Neural cell (in vitro differentiated cells): ENCODE measurements around the gene NTF3. TPM values are rescaled to one million over a fixed set of nuclear protein-coding genes. Genes with fewer than 3 reads are reported as not detected.

Source experiments
- H2AFZ ChIP-seq: fragments of 200-600, 300-800 bp; sonication (generic), shearing (Covaris generic); 2 replicates; pipeline ENCODE4 v1.6.0; 2014; ENCODE audit warnings: low read depth, mild to moderate bottlenecking, antibody characterized with exemption, low read length, moderate library complexity
- H3F3A ChIP-seq: fragments of 200-600 bp; shearing (Covaris generic); 2 replicates; pipeline ENCODE4 v1.6.1; 2016; ENCODE audit warnings: mild to moderate bottlenecking, moderate library complexity, mixed read lengths, antibody characterized with exemption, low read length; ENCODE audit not compliant: insufficient read depth, poor library complexity, severe bottlenecking
- H3K27ac ChIP-seq: fragments of 200-600, 300-800 bp; sonication (generic), shearing (Covaris generic); 2 replicates; pipeline ENCODE4 v1.5.1; 2014; ENCODE audit warnings: mild to moderate bottlenecking, low read length, moderate library complexity
- H3K27me3 ChIP-seq: fragments of 300-800, 200-600 bp; sonication (generic), shearing (Covaris generic); 2 replicates; pipeline ENCODE4 v1.6.0; 2014; ENCODE audit warnings: mild to moderate bottlenecking, low read depth, low read length, moderate library complexity; ENCODE audit not compliant: insufficient read depth
- H3K36me3 ChIP-seq: fragments of 300-800, 200-600 bp; sonication (generic), shearing (Covaris generic); 2 replicates; pipeline ENCODE4 v1.5.1; 2014; ENCODE audit warnings: mild to moderate bottlenecking, antibody characterized with exemption, low read length, moderate library complexity; ENCODE audit not compliant: insufficient read depth
- H3K4me2 ChIP-seq: fragments of 300-800, 200-600 bp; sonication (generic), shearing (Covaris generic); 2 replicates; pipeline ENCODE4 v1.6.0; 2014; ENCODE audit warnings: mild to moderate bottlenecking, low read length
- H3K4me3 ChIP-seq: fragments of 300-800, 200-600 bp; sonication (generic), shearing (Covaris generic); 2 replicates; pipeline ENCODE4 v1.5.1; 2014; ENCODE audit warnings: mild to moderate bottlenecking, low read length, moderate library complexity
- H3K79me2 ChIP-seq: fragments of 200-600 bp; shearing (Covaris generic); replicated peaks from 2 replicates; pipeline ENCODE4 v1.6.0; 2014; ENCODE audit warnings: mild to moderate bottlenecking, low read length, moderate library complexity; ENCODE audit not compliant: insufficient read depth
- H3K9ac ChIP-seq: fragments of 300-800, 200-600 bp; sonication (generic), shearing (Covaris generic); 2 replicates; pipeline ENCODE4 v1.6.1; 2016; ENCODE audit warnings: mild to moderate bottlenecking, low read length, mixed read lengths
- H3K9me2 ChIP-seq: fragments of 200-600 bp; shearing (Covaris generic); 2 replicates; pipeline ENCODE4 v1.6.1; 2016; ENCODE audit warnings: mild to moderate bottlenecking, low read length, mixed read lengths; ENCODE audit not compliant: insufficient read depth
- H3K9me3 ChIP-seq: fragments of 200-600, 300-800 bp; sonication (generic), shearing (Covaris generic); 2 replicates; pipeline ENCODE4 v1.6.1; 2016; ENCODE audit warnings: mild to moderate bottlenecking, mixed run types, low read length, moderate library complexity, mixed read lengths
- H4K20me1 ChIP-seq: fragments of 200-600 bp; shearing (Covaris generic); 2 replicates; pipeline ENCODE4 v1.6.1; 2016; ENCODE audit warnings: mild to moderate bottlenecking, mixed run types; ENCODE audit not compliant: insufficient read depth
- EP300 ChIP-seq: fragments of 450-650 bp; conservative IDR thresholded peaks from 2 replicates; pipeline ENCODE4 v1.6.1; 2014; ENCODE audit warnings: antibody characterized with exemption, mild to moderate bottlenecking, moderate library complexity; ENCODE audit not compliant: poor library complexity, severe bottlenecking
- EZH2 ChIP-seq: fragments of 200-600, 300-800 bp; shearing (Covaris generic), sonication (generic); IDR thresholded peaks from 2 replicates; pipeline ENCODE4 v1.6.1; 2014; ENCODE audit warnings: antibody characterized with exemption, low read length, borderline replicate concordance, mild to moderate bottlenecking; ENCODE audit not compliant: insufficient read depth, poor library complexity, severe bottlenecking
- MXI1 ChIP-seq: fragments of 450-650 bp; conservative IDR thresholded peaks from 2 replicates; pipeline ENCODE4 v1.6.1; 2014; ENCODE audit warnings: antibody characterized with exemption, mild to moderate bottlenecking; ENCODE audit not compliant: poor library complexity, severe bottlenecking
- POLR2AphosphoS5 ChIP-seq: IDR thresholded peaks from 2 replicates; pipeline ENCODE4 v1.6.1; 2012
- RAD21 ChIP-seq: fragments of 450-650 bp; conservative IDR thresholded peaks from 2 replicates; pipeline ENCODE4 v1.6.1; 2014; ENCODE audit warnings: antibody characterized with exemption, mild to moderate bottlenecking, moderate library complexity
- SMC3 ChIP-seq: fragments of 450-650 bp; conservative IDR thresholded peaks from 2 replicates; pipeline ENCODE4 v1.6.1; 2014; ENCODE audit warnings: antibody characterized with exemption, mild to moderate bottlenecking, moderate library complexity; ENCODE audit not compliant: poor library complexity
- TAF1 ChIP-seq: IDR thresholded peaks from 2 replicates; pipeline ENCODE4 v1.6.1; 2012; ENCODE audit warnings: low read depth
- polyA plus RNA-seq: library from polyadenylated mRNA; depleted of rRNA; stranded (reverse); fragments of >200 nt; gene quantifications from 2 replicates; pipeline ENCODE4 v1.2.3, GENCODE V29; 2014
- TF ChIP-seq, protein P1 (sequence below): fragments of 450-650 bp; IDR thresholded peaks from 2 replicates; pipeline ENCODE4 v1.5.1; 2014; ENCODE audit warnings: antibody characterized with exemption, mild to moderate bottlenecking, moderate library complexity; ENCODE audit not compliant: poor library complexity, severe bottlenecking
- TF ChIP-seq, protein P2 (sequence below): IDR thresholded peaks from 2 replicates; pipeline ENCODE4 v1.6.1; 2012; ENCODE audit warnings: borderline replicate concordance

The NTF3 gene
- polyA plus RNA-seq, 1 donor from 2014 or later = not detected

DNA sequence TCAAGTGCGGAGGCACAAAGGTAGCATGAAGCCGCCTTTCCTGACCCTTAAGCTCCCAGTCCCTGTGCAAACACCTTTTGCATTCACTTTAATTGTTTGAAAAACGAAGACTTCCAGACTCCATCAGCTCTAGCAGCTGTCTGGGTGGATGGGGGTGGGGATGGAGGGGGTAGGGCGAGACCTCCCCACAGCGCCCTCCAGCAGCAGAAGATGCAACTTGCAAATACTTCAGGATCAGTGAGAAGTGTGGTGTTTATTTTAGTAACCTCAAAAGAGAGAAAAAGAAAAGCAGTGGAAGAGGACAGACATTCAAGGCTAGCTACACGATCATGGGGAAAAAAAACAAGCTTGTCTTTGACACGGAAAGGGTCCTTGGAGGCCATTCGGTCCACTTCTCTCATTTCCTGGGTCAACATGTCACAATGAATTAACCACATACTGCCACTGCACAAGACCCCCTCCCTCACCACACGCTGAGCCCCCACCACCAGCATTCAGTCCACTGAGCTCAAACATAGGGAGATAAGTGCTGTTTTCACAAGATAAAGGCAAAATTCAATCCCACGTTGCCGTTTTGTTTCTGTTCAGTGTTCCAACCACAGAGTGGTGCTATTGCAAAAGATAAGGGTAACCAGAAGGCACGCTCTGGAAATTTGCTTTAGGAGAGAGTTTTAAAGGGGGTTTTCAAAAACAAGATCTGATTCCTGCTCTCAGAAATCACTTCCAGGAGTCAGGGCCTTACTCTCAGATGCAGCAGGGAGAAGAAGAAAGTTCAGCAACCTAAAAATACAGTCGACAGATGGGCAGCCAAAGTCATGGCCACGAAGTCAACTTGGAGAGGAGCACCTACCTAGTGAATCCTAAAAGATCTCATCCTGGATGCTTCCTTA, 3.3 kb upstream of the NTF3 start (continued):
- no peak for TF ChIP-seq POLR2AphosphoS5

DNA sequence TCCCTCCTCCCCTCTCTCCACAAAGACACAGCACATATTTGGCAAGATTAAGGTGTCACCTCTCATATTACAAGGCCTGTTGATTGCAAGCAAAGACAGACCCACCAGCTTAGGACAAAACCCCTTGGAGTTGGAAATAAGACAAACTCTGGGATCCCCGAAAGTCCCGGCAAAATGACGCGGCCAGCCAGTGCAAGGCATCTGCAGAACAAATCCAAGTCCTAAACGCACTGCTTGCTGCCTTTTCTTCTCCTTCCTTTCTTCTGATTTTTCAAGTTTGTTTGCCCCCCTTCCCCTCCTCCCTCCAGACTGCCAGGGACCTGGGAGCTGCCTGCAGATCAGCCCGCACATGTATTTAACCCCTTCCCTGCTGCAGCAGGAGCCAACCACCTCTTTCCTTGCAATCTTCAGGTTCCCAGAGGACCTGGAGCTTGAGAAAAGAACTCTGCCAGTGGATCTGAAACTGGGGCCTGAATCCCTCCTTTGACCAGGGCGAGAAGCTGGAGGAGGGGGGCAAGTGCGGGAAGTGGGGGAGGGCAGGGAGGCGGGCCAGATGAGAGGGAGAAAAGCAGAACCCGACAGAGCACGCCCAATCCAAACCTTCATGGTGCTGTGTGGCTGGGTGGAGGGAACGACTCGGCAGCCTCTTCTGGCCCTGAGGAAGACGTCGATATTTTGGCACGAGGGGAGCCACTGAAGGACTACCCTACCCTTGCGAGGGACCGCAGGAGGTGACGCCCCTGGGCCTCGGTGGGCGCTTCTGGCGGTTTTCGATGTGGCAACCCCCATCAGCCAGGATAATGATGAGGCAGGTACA, 2.0 kb upstream of the NTF3 start:
- no peak overlapping the region for H3K4me3 ChIP-seq
- no peaks in the 10 kb centered on the region for H3K36me3 ChIP-seq
- TF ChIP-seq, protein P1, sequence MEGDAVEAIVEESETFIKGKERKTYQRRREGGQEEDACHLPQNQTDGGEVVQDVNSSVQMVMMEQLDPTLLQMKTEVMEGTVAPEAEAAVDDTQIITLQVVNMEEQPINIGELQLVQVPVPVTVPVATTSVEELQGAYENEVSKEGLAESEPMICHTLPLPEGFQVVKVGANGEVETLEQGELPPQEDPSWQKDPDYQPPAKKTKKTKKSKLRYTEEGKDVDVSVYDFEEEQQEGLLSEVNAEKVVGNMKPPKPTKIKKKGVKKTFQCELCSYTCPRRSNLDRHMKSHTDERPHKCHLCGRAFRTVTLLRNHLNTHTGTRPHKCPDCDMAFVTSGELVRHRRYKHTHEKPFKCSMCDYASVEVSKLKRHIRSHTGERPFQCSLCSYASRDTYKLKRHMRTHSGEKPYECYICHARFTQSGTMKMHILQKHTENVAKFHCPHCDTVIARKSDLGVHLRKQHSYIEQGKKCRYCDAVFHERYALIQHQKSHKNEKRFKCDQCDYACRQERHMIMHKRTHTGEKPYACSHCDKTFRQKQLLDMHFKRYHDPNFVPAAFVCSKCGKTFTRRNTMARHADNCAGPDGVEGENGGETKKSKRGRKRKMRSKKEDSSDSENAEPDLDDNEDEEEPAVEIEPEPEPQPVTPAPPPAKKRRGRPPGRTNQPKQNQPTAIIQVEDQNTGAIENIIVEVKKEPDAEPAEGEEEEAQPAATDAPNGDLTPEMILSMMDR = no peak
- TF ChIP-seq, protein P2, sequence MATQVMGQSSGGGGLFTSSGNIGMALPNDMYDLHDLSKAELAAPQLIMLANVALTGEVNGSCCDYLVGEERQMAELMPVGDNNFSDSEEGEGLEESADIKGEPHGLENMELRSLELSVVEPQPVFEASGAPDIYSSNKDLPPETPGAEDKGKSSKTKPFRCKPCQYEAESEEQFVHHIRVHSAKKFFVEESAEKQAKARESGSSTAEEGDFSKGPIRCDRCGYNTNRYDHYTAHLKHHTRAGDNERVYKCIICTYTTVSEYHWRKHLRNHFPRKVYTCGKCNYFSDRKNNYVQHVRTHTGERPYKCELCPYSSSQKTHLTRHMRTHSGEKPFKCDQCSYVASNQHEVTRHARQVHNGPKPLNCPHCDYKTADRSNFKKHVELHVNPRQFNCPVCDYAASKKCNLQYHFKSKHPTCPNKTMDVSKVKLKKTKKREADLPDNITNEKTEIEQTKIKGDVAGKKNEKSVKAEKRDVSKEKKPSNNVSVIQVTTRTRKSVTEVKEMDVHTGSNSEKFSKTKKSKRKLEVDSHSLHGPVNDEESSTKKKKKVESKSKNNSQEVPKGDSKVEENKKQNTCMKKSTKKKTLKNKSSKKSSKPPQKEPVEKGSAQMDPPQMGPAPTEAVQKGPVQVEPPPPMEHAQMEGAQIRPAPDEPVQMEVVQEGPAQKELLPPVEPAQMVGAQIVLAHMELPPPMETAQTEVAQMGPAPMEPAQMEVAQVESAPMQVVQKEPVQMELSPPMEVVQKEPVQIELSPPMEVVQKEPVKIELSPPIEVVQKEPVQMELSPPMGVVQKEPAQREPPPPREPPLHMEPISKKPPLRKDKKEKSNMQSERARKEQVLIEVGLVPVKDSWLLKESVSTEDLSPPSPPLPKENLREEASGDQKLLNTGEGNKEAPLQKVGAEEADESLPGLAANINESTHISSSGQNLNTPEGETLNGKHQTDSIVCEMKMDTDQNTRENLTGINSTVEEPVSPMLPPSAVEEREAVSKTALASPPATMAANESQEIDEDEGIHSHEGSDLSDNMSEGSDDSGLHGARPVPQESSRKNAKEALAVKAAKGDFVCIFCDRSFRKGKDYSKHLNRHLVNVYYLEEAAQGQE = no peak
- TF ChIP-seq EZH2 (no peak), TAF1 (no peak), MXI1 (no peak), POLR2AphosphoS5 (no peak), EP300 (no peak), RAD21 (no peak), SMC3 (no peak)
- H2AFZ ChIP-seq = no peak overlapping the region
- no peak overlapping the region for H3K27ac ChIP-seq
- no peaks in the 10 kb centered on the region for H3F3A ChIP-seq
- no peaks in the 10 kb centered on the region for H4K20me1 ChIP-seq
- no peak overlapping the region for H3K4me2 ChIP-seq
- no peak overlapping the region for H3K9ac ChIP-seq
- H3K27me3 ChIP-seq = peaks cover 70% of the 10 kb centered on the region
- H3K9me2 ChIP-seq = no peaks in the 10 kb centered on the region
- H3K9me3 ChIP-seq = no peaks in the 10 kb centered on the region
- H3K79me2 ChIP-seq = no peaks in the 10 kb centered on the region
